Measurements from ENCODE around the gene RIOK3. TPM values are rescaled to one million over a fixed set of nuclear protein-coding genes. Genes with fewer than 3 reads are reported as not detected.

The RIOK3 gene, protein sequence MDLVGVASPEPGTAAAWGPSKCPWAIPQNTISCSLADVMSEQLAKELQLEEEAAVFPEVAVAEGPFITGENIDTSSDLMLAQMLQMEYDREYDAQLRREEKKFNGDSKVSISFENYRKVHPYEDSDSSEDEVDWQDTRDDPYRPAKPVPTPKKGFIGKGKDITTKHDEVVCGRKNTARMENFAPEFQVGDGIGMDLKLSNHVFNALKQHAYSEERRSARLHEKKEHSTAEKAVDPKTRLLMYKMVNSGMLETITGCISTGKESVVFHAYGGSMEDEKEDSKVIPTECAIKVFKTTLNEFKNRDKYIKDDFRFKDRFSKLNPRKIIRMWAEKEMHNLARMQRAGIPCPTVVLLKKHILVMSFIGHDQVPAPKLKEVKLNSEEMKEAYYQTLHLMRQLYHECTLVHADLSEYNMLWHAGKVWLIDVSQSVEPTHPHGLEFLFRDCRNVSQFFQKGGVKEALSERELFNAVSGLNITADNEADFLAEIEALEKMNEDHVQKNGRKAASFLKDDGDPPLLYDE
- total RNA-seq (2021) (34.7 and 35.8 TPM in 2 replicates), Bru-seq, nascent RNA (percentile 65 among the genes with signal in this experiment), BruChase-seq, experiment 1, labeled RNA remaining after a 2-hour chase (percentile 76 among the genes with signal in this experiment), BruChase-seq, experiment 2, labeled RNA remaining after a 6-hour chase (percentile 84 among the genes with signal in this experiment)
- long read RNA-seq, full-length matches to known transcripts, result 31 of 34 reads
- long read RNA-seq, partial matches to known transcripts, result 2 of 34 reads
- long read RNA-seq, other reads (novel, unspliced or antisense), result 1 of 34 reads

DNA sequence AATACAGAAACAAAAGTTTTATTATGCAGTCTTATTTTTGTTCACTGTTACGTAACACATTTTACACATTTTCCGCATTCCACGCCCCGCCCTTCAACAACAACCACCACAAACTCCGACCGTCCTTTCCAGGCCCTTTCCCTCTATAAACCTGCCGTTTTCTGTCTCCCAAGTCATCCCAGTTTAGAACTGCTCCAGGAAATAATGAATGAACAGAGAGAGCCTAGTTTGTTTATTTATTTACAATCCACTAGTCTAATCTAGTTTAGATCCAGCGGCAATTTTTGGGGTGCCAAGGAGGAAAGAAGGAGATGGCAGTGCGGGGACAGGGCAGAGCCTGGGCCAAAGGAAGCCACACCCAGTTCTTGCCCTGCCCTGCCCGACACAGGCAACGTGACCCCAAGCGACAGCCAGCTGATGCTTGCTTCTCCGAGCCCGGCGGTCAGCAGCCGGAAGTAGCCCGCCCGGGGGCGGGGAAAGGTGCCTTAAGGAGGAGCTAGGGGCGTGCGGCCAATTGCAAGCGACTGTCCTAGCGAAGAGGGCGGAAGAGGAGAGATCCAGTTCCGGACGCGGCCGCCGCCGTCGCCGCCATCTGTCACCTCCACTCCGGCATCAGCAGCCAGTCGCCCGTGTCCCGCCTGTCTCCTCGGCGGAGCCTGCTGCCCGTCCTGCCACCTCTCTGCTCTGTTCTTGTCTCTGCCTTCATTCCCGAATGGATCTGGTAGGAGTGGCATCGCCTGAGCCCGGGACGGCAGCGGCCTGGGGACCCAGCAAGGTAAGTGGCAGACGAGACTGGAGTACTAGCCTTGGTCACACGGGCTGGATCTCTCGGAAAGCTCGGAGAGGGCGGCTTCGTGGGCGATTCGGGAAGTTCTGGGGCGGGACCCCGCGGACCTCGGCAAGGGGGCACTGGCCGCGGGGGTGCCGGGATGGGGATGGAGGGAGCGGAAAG, at the start of gene RIOK3:
RIOK3 (plus strand) TSS at position 560 of the 952 bp plus-strand sequence; CDS start at position 713, 153 bp downstream.
- Histone ChIP-seq H3K4me1 (ENCODE audit: insufficient read depth, low read length, poor library complexity, severe bottlenecking) (peaks cover 5% of the 10 kb centered on the region), H3K27ac (ENCODE audit: low read depth, low read length, poor library complexity, severe bottlenecking) (peak within 1 kb of the TSS; percentile 61), H3K4me3 (ENCODE audit: low read depth, low read length, poor library complexity, severe bottlenecking) (peak within 1 kb of the TSS; percentile 97), H3K27me3 (replicated peaks; ENCODE audit: insufficient read depth, low read depth, low read length, poor library complexity) (no peaks in the 10 kb centered on the region), H3K9me3 (ENCODE audit: low read depth, low read length, poor library complexity, severe bottlenecking) (no peaks in the 10 kb centered on the region), H3K36me3 (ENCODE audit: insufficient read depth, low read length, poor library complexity, severe bottlenecking) (no peaks in the 10 kb centered on the region)
- DNase-seq (ENCODE audit: low spot score), result peak; percentile 91
- TF ChIP-seq EZH2 (IDR thresholded peaks at IDR 0.05; ENCODE audit: borderline replicate concordance, low read depth, low read length, poor library complexity, severe bottlenecking), result no peak
- TF ChIP-seq, protein P1, sequence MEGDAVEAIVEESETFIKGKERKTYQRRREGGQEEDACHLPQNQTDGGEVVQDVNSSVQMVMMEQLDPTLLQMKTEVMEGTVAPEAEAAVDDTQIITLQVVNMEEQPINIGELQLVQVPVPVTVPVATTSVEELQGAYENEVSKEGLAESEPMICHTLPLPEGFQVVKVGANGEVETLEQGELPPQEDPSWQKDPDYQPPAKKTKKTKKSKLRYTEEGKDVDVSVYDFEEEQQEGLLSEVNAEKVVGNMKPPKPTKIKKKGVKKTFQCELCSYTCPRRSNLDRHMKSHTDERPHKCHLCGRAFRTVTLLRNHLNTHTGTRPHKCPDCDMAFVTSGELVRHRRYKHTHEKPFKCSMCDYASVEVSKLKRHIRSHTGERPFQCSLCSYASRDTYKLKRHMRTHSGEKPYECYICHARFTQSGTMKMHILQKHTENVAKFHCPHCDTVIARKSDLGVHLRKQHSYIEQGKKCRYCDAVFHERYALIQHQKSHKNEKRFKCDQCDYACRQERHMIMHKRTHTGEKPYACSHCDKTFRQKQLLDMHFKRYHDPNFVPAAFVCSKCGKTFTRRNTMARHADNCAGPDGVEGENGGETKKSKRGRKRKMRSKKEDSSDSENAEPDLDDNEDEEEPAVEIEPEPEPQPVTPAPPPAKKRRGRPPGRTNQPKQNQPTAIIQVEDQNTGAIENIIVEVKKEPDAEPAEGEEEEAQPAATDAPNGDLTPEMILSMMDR (conservative IDR thresholded peaks at IDR 0.05; ENCODE audit: low read depth, low read length), result no peak
- ChIA-PET POLR2A (ENCODE audit: low non-redundant PET) (interaction anchor here (0.6 kb wide), 2 partner anchors 273 to 441 kb away, joined by 4 to 8 read pairs; no protein-coding TSS in a partner anchor), CTCF (interaction anchor here (0.5 to 0.7 kb wide), 2 partner anchors 41 to 319 kb away, joined by 3 to 4 read pairs; no protein-coding TSS in a partner anchor)
- no TSS peak for BruUV-seq (replicated peaks)
- intact Hi-C loops (cut with micrococcal nuclease; ENCODE audit: unreplicated experiment), result no loop called here

DNA sequence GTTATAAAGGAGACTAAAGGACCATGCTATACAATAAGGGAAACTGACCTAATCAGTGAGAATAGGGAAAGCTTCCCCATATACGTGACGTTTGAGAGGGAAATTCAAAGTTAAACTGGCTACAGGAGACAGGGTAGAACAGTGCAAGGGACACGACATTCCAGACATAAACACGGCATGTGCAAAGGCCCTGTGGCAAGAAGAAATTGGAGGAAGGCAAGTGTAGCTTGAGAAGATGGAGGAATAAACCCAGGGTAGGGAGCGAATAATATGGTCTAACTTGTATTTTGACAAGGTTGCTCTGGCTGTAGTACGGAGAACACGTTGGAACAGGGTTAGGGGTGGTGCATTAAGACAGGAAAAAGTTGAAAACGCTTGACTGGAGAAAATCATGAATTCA, 49.8 kb upstream of the RIOK3 start:
- BruUV-seq (replicated peaks), result no TSS peak
- H3K9me3 ChIP-seq (ENCODE audit: low read depth, low read length, poor library complexity, severe bottlenecking), result no peaks in the 10 kb centered on the region
- no peak overlapping the region for H3K27ac ChIP-seq (ENCODE audit: low read depth, low read length, poor library complexity, severe bottlenecking)
- H3K4me3 ChIP-seq (ENCODE audit: low read depth, low read length, poor library complexity, severe bottlenecking), result no peak overlapping the region
- no peaks in the 10 kb centered on the region for H3K27me3 ChIP-seq (replicated peaks; ENCODE audit: insufficient read depth, low read depth, low read length, poor library complexity)
- CTCF ChIA-PET, result no interaction called here
- TF ChIP-seq, protein P1 (conservative IDR thresholded peaks at IDR 0.05; ENCODE audit: low read depth, low read length), result no peak
- TF ChIP-seq EZH2 (IDR thresholded peaks at IDR 0.05; ENCODE audit: borderline replicate concordance, low read depth, low read length, poor library complexity, severe bottlenecking), result no peak
- intact Hi-C loops (cut with micrococcal nuclease; ENCODE audit: unreplicated experiment), result no loop called here
- POLR2A ChIA-PET (ENCODE audit: low non-redundant PET), result no interaction called here
- no peak for DNase-seq (ENCODE audit: low spot score)
- no peaks in the 10 kb centered on the region for H3K36me3 ChIP-seq (ENCODE audit: insufficient read depth, low read length, poor library complexity, severe bottlenecking)
- H3K4me1 ChIP-seq (ENCODE audit: insufficient read depth, low read length, poor library complexity, severe bottlenecking), result no peaks in the 10 kb centered on the region

DNA sequence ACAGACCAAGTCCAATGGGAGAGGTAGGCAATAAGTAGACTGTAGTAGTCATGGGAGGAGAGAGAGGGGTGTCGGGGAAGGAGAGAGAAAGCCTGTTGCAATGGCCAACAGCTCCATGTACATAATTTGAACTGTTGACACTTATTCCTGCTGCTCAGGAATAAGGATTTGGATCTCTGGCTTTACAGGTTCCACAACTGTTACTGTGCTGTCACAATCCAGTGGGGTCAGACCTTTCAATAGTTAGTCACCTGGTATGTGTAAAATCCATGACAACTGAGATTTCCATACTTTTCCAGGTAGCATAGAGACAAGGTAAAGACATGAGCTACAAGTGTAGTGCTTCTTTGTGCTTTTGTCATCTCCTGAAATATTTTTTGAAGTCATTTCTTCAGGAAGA, 47.5 kb upstream of the RIOK3 start:
- no peaks in the 10 kb centered on the region for H3K9me3 ChIP-seq (ENCODE audit: low read depth, low read length, poor library complexity, severe bottlenecking)
- DNase-seq (ENCODE audit: low spot score), result no peak
- no TSS peak for BruUV-seq (replicated peaks)
- no peak overlapping the region for H3K27ac ChIP-seq (ENCODE audit: low read depth, low read length, poor library complexity, severe bottlenecking)
- no peak for TF ChIP-seq EZH2 (IDR thresholded peaks at IDR 0.05; ENCODE audit: borderline replicate concordance, low read depth, low read length, poor library complexity, severe bottlenecking)
- TF ChIP-seq, protein P1 (conservative IDR thresholded peaks at IDR 0.05; ENCODE audit: low read depth, low read length), result no peak
- no peaks in the 10 kb centered on the region for H3K36me3 ChIP-seq (ENCODE audit: insufficient read depth, low read length, poor library complexity, severe bottlenecking)
- POLR2A ChIA-PET (ENCODE audit: low non-redundant PET), result no interaction called here
- H3K4me1 ChIP-seq (ENCODE audit: insufficient read depth, low read length, poor library complexity, severe bottlenecking), result no peaks in the 10 kb centered on the region
- H3K4me3 ChIP-seq (ENCODE audit: low read depth, low read length, poor library complexity, severe bottlenecking), result no peak overlapping the region
- CTCF ChIA-PET, result no interaction called here
- intact Hi-C loops (cut with micrococcal nuclease; ENCODE audit: unreplicated experiment), result no loop called here
- no peaks in the 10 kb centered on the region for H3K27me3 ChIP-seq (replicated peaks; ENCODE audit: insufficient read depth, low read depth, low read length, poor library complexity)

Data from A673 (cell line).